Activated T-cell treated with anti-CD3 and anti-CD28 coated beads for 24 hours (primary cell): ENCODE measurements around the gene CNTN5.

Source experiments
- DNase-seq: peaks from one replicate; pipeline ENCODE4 v3.0.0-alpha.2; 2020; ENCODE audit warnings: low read depth

Gene CNTN5

GRCh38 chr11:99519095-99519494 lies 498.3 kb downstream of the CNTN5 start:
- DNase-seq, result no peak

GRCh38 chr11:99522467-99523173 lies 501.9 kb downstream of the CNTN5 start:
- DNase-seq, result no peak

GRCh38 chr11:99531468-99531867 lies 510.7 kb downstream of the CNTN5 start:
- no peak for DNase-seq

- no peak for DNase-seq
Measured at GRCh38 chr11:99534812-99535211, 514.1 kb downstream of the CNTN5 start.

GRCh38 chr11:99535406-99535805 lies 514.7 kb downstream of the CNTN5 start:
- DNase-seq, result no peak

- no peak for DNase-seq
Measured at GRCh38 chr11:99535819-99536218, 515.1 kb downstream of the CNTN5 start.

- no peak for DNase-seq
Measured at GRCh38 chr11:99537681-99538080, 516.9 kb downstream of the CNTN5 start.

GRCh38 chr11:99545616-99546015 lies 524.9 kb downstream of the CNTN5 start:
- DNase-seq, result no peak

- no peak for DNase-seq
Measured at GRCh38 chr11:99548264-99548663, 527.5 kb downstream of the CNTN5 start.

GRCh38 chr11:99554232-99554903 lies 533.6 kb downstream of the CNTN5 start:
- DNase-seq, result no peak

GRCh38 chr11:99555486-99555885 lies 534.7 kb downstream of the CNTN5 start:
- no peak for DNase-seq

- no peak for DNase-seq
Measured at GRCh38 chr11:99565333-99565732, 544.6 kb downstream of the CNTN5 start.

- DNase-seq, result no peak
Measured at GRCh38 chr11:99567334-99567956, 546.7 kb downstream of the CNTN5 start.

GRCh38 chr11:99568808-99569207 lies 548.1 kb downstream of the CNTN5 start:
- no peak for DNase-seq

- no peak for DNase-seq
Measured at GRCh38 chr11:99571094-99571493, 550.3 kb downstream of the CNTN5 start.

GRCh38 chr11:99584830-99585229 lies 564.1 kb downstream of the CNTN5 start:
- no peak for DNase-seq

- no peak for DNase-seq
Measured at GRCh38 chr11:99585606-99586005, 564.9 kb downstream of the CNTN5 start.

GRCh38 chr11:99589771-99590170 lies 569.0 kb downstream of the CNTN5 start:
- no peak for DNase-seq

- DNase-seq, result no peak
Measured at GRCh38 chr11:99592266-99592665, 571.5 kb downstream of the CNTN5 start.

GRCh38 chr11:99593197-99593596 lies 572.4 kb downstream of the CNTN5 start:
- no peak for DNase-seq

GRCh38 chr11:99601179-99601578 lies 580.4 kb downstream of the CNTN5 start:
- no peak for DNase-seq

GRCh38 chr11:99614352-99614751 lies 593.6 kb downstream of the CNTN5 start:
- DNase-seq, result no peak

- DNase-seq, result no peak
Measured at GRCh38 chr11:99630629-99631028, 609.9 kb downstream of the CNTN5 start.
